HG03378 (cell line): ENCODE data around the gene ZFPM1.
"Not testable (repeated sequence)": the region's sequence is repeated elsewhere in the genome, so short reads cannot be mapped to it uniquely, and the experiment has no call there.

ENCODE experiments used
- ATAC-seq: cut with Tn5 transposase; IDR thresholded peaks from one replicate; pipeline ENCODE4 v1.9.1; 2021; ENCODE audit warnings: mild to moderate bottlenecking, moderate library complexity; ENCODE audit not compliant: unreplicated experiment

ZFPM1 gene

DNA sequence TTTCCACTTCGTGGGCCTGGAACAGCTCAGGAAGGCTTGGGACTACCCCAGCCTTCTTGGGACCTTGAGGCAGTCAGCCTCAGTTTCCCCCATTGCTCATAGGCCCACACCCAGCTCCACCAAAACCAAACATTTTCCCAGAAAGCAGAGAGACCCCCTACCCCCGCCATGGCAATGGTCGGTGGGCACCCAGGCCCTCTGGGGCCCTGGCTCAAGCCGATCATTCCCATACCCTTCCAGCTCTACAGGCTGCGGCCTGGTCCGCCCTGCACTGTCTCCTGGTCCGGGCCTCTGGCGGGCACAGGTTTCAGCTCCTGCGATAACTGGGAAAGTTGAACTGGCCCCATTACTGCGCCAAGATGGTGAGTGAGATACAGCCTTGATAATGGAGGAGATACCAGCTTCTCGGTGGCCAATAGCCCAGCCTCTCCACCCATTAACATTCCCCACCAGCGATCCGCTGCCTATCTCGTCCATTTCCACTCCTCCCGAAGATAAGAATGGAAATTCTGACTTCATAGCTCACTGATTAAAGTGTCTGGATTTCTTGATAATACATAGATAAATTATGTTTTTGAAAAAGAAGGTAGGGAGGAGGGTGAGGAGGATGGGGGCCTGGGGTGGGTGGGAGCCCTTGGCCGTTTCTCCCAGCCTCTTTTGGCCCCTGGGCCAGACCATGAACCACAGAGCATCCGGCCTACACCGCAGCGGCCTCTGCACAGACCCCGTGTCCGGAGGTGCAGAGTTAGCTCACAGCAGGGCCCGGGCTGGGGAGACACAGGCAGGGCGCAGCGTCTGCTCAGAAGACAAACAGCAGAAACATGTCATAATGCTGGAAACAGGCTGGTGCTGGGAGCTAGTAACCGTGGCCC is 11.6 kb downstream of the ZFPM1 start:
- ATAC-seq = no peak

- ATAC-seq = no peak
These were observed 12.4 kb downstream of the ZFPM1 start for GRCh38 chr16:88465387-88465983.

- no peak for ATAC-seq
These were observed 13.2 kb downstream of the ZFPM1 start for GRCh38 chr16:88466175-88466862.

DNA sequence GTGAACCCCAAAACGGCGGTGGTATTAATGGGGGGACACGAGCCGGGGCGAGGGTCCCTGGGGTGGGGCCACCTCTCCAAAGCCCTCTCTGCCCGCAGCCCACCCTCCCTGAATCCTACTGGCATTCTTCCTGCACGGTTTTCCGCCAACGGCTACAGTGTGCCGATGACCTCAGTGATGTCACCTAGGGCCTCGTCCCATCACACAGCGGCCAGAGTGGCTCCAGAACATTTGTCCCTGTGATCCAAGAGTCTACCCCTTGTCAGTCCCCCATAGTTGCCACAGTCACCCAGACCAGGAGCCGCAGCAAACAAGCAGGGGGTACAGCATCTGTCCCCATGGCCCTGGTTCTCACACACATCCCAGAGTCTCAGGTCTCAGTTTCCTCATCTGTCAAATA is 13.9 kb downstream of the ZFPM1 start:
- no peak for ATAC-seq

DNA sequence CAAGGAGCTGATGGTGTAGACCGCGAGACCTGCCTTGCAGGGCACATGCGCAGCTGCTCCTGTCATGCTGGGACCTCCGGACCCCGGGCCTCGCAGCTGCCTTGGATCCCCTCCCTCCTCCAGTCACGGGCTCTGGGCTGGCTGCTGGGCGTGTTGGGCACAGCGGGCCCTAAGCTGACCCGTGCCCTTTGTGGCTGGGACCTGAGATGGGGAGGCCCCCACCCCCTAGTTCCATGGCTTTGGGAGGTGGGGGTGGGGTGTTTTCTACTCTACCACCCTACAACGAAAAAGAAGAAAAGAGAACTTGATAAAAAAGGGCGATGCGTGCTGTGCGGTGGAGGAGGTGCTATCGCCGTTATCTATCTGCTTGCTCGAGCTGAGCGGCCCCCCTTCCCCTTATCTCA is 14.5 kb downstream of the ZFPM1 start:
- no peak for ATAC-seq

- no peak for ATAC-seq
These were observed 15.4 kb downstream of the ZFPM1 start for GRCh38 chr16:88468275-88469129.

DNA sequence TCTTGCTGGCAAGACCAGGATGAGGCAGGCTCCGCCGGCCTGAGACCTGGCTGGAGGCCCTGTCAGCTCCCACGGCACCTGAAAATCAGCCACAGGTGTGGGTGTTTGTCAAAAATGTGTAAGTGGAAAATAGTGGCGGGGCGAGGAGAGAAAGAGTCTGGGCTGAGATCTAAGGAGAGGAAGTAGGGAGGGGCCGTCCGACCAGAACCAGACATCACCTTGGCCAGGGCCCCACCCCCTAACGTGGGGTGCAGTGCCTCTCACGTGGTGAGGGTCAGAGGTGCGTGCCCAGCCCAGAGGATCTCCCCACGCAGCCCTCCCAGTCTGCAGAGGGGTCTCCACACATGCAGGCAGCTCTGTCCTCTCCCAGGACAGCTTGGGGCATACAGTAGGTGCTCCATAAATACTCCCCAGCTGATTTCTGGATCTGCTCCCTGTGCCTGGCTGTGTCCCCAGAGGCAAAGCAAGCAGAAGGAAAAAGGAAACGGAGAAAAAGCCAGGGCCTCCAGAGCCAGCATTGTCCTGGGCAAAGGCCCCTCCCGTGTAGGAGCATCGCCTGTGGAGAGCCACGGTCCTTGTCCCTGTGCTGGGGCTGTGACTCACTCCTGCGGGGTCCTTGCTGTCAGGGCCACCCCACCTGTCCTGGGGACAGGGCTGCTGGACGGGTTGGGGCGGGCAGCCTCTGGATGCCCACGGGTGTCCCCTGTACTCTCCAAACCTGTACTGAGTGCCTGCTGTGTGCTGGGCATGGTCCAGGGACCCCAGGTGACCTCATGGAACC is 16.7 kb downstream of the ZFPM1 start:
- ATAC-seq = no peak

DNA sequence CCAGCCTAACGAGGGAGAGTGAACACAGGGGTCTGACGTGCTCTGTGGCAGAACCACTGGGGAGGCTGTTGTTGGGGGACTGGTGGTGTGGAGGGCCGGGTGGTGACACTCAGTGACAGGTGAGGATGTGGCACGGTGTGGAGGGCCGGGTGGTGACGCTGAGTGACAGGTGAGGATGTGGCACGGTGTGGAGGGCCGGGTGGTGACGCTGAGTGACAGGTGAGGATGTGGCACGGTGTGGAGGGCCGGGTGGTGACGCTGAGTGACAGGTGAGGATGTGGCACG is 17.3 kb downstream of the ZFPM1 start:
- ATAC-seq = not testable (repeated sequence)

GRCh38 chr16:88470696-88471095 is 17.6 kb downstream of the ZFPM1 start:
- not testable (repeated sequence) for ATAC-seq

DNA sequence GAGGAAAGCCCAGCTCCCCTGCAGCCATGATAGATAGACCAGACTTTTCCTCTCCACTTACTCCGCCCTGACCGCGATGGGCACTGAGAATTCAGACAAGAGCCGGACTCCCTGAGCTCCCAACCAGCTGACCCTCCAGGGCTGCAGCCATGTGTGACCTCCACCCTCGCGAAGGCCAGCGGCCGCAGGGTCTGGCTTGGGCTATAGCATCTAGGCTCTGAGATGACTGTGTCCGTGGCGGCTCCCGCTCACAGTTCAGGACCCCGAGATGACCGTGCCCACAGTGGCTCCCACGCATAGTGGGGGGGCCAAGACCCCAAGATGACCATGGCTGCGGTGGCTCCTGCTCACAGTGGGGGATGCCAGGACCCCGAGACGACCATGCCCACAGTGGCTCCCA is 18.0 kb downstream of the ZFPM1 start:
- ATAC-seq = no peak

DNA sequence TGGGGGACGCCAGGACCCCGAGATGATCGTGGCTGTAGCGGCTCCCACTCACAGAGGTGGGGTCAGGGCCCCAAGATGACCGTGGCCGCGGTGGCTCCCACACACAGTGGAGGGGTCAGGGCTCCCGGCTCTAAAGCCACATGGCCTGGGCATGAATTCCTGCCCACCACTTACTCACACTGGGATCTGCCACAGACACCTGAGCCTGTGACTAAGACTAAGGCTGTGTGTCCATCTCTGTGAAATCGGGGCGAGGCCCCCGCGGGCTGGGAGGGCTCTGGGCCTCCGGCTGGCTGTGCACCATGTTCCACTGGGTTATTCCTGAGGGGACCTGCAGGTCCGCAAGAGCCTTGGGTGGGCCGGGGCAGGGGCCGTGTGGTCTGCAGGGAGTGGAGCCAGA is 18.5 kb downstream of the ZFPM1 start:
- ATAC-seq = no peak

DNA sequence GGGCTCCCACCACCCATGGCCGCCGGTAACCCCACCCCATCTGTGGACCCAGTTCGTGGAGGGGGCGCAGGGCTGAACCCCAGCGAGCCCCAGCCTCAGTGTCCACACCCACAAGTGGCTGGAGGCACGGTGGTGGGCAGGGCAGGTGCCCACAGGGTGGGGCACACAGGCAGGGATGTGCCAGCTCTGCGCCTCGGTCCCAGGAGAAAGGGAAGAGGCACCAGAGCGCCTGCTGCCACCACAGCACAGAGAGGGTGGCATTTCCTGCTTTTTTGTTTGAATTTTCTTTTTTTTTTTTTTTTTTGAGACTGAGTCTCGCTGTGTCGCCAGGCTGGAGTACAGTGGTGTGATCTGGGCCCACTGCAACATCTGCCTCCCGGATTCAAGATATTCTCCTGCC is 19.0 kb downstream of the ZFPM1 start:
- ATAC-seq = no peak

GRCh38 chr16:88472637-88473205 is 19.6 kb downstream of the ZFPM1 start:
- no peak for ATAC-seq

GRCh38 chr16:88473666-88474534 is 20.8 kb downstream of the ZFPM1 start:
- ATAC-seq = no peak

- ATAC-seq = no peak
These were observed 22.0 kb downstream of the ZFPM1 start for GRCh38 chr16:88475037-88475436.

DNA sequence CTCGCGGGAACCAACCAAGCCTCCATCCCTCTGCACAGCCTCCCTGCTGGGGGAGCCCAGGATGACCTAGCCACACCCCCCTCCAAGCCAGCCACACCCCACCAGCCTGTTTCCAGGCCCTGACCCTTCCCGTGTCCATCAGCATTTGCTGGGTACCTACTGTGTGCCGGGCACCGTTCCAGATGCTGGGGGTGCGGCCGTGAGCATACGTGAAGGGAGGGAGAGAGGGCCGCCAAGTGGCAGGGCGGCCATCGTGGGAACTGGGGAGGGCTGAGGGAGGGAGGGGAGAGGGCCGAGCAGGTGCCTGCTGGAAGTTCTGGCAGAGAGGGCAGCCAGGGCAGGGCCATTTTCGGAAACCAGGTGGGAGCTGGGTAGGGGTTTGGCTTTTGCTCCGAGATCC is 23.1 kb downstream of the ZFPM1 start:
- ATAC-seq = no peak

GRCh38 chr16:88476817-88477397 is 23.8 kb downstream of the ZFPM1 start:
- no peak for ATAC-seq

DNA sequence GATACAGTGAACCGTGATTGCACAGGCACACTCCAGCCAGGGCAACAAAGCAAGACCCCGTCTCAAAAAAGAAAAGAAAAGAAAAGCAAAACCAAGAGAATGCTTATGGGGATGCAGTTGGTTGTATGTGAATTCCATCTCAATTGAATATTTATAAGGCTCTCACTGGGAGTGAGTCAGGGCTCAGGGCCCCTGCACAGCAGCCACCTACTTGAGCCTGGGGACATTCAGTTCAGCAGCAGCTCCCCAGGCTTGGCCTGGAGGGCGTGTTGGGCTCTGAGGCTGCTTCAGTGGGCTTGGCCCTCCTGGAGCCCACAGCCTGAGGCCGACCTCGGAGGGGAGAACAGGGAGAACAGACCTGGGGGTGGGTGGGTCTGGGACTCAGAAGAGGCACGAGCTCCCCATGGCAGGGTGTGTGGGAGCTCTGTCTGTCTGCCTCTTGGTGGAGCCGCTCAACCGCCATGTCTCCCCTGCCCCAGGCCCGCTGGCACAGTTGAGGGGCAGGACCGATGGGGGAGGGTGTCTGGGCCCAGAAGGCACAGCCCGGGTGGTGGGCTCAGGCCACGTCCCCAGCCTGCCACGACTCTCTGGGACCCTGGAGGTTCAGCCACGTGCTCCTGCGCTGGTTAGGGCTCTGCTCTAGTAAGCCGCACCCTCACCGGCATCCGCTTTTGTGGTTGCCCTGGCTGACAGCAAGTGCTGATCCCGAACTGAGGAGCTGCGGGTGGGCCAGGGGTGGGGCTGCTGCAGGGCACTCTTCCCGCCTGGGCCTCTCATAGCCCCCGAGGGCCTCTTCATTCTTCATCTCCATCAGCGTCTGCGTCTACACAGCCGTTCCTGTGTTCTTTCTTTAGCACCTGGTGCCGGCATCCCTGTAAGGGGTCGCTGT is 24.8 kb downstream of the ZFPM1 start:
- no peak for ATAC-seq
